ENCODE measurements around the gene TMEM94. TPM values are rescaled to one million over a fixed set of nuclear protein-coding genes. Genes with fewer than 3 reads are reported as not detected.

TMEM94 gene
- total and polyA plus RNA-seq, 9 of the 15 experiments (the other 6 are each of a cell fraction or from before 2014, with no cell fraction given) = 0.35 to 48.1 (median 14.4) TPM

- DNase-seq (ENCODE audit: extremely low read depth in 1 of 4, low spot score in 3 of 4) (no peak), ATAC-seq (no peak), FAIRE-seq (no peak)
- in situ Hi-C loops (cut with MboI) = no loop called here
- H3K27ac ChIP-seq (ENCODE audit: extremely low read depth, low read depth, low read length) = no peak overlapping the region
- H3K4me1 ChIP-seq (replicated peaks in 1 of 2; ENCODE audit: control insufficient read depth in 2 of 2, insufficient read depth in 2 of 2, low read length in 2 of 2) = peaks cover 0 to 5% of the 10 kb centered on the region in 2 experiments; a peak in 1 of 5 replicates
- intact Hi-C loops (cut with micrococcal nuclease) = no loop called here
- TF ChIP-seq YY1 (IDR thresholded peaks at IDR 0.05; ENCODE audit: borderline replicate concordance in 1 of 3, control insufficient read depth in 1 of 3, extremely low read depth in 1 of 3, insufficient read depth in 3 of 3, insufficient read length in 1 of 3, insufficient replicate concordance in 2 of 3, low read depth in 1 of 3, low read length in 2 of 3) = no peak
- TF ChIP-seq MLX (CRISPR knock-in tag; conservative IDR thresholded peaks at IDR 0.05) = no peak
- no peak for TF ChIP-seq HLTF (IDR thresholded peaks at IDR 0.05)
- no peak for TF ChIP-seq ZNF586 (CRISPR knock-in tag; conservative IDR thresholded peaks at IDR 0.05)
- no peak for TF ChIP-seq CBX1 (IDR thresholded peaks at IDR 0.05; ENCODE audit: low read depth)
- TF ChIP-seq C11orf30 (IDR thresholded peaks at IDR 0.05; ENCODE audit: low read depth) = no peak
- TF ChIP-seq COPS2 (conservative IDR thresholded peaks at IDR 0.05) = no peak
- no peak for TF ChIP-seq ZNF766 (CRISPR knock-in tag; conservative IDR thresholded peaks at IDR 0.05)
- no peak for TF ChIP-seq ZNF696 (CRISPR knock-in tag; conservative IDR thresholded peaks at IDR 0.05)
- TF ChIP-seq DEAF1 (CRISPR knock-in tag; IDR thresholded peaks at IDR 0.05) = no peak
- H3K9me3 ChIP-seq (replicated peaks; ENCODE audit: control insufficient read depth, insufficient read depth, low read depth, low read length) = no peaks in the 10 kb centered on the region
- peaks cover 20% of the 10 kb centered on the region for H3K36me3 ChIP-seq (ENCODE audit: control insufficient read depth, insufficient read depth, low read length)
- no peaks in the 10 kb centered on the region for H3K79me2 ChIP-seq (ENCODE audit: control insufficient read depth, insufficient read depth, low read length)
- ChIA-PET CTCF (ENCODE audit: low intra/inter-chr PET ratio) (no interaction called here), POLR2A (interaction anchor here (2.4 kb wide), 1 partner anchor 17 kb away, joined by 7 read pairs; the partner anchor contains the start of gene TMEM94)
- H3K4me2 ChIP-seq (ENCODE audit: insufficient read depth, low read length) = no peak overlapping the region
- H3K27me3 ChIP-seq (ENCODE audit: control insufficient read depth in 2 of 2, insufficient read depth in 2 of 2, low read length in 2 of 2) = no peaks in the 10 kb centered on the region
- peaks cover 8% of the 10 kb centered on the region for H4K20me1 ChIP-seq (replicated peaks; ENCODE audit: control insufficient read depth, insufficient read depth, low read length)
- no peak overlapping the region for H2AFZ ChIP-seq (ENCODE audit: low read depth, low read length)
- no peak overlapping the region for H3K9ac ChIP-seq (ENCODE audit: insufficient read depth in 1 of 2, low read depth in 2 of 2, low read length in 2 of 2)
- H3K9me1 ChIP-seq (ENCODE audit: control insufficient read depth, insufficient read depth, low read length) = no peaks in the 10 kb centered on the region
- no peak overlapping the region for H3K4me3 ChIP-seq
- no TSS peak for BruUV-seq (replicated peaks)
- WGBS (ENCODE audit: insufficient coverage, low coverage, missing lambda C conversion rate) = 80% methylated on average over 2 of the region's 2 CpGs
These were observed 16.8 kb downstream of the TMEM94 start for GRCh38 chr17:75473246-75473645.
